H54 (cell line): ENCODE measurements around the gene TMCC3.
A peak's percentile ranks its signal among the peaks of the same experiment; 100 is the strongest.

Source experiments
- DNase-seq: peaks from one replicate; pipeline ENCODE4 v3.0.0; 2011; ENCODE audit warnings: low spot score, mixed read lengths; ENCODE audit not compliant: insufficient read length
- FAIRE-seq: peaks from 3 replicates; lab custom pipeline; 2011; peaks lifted over from hg19 to GRCh38; lab: Jason Lieb, UNC
- POLR2A ChIP-seq: IDR thresholded peaks from 2 replicates; pipeline ENCODE4 v1.6.1; 2011; ENCODE audit warnings: low read depth, mild to moderate bottlenecking, low read length

TMCC3 gene

DNA sequence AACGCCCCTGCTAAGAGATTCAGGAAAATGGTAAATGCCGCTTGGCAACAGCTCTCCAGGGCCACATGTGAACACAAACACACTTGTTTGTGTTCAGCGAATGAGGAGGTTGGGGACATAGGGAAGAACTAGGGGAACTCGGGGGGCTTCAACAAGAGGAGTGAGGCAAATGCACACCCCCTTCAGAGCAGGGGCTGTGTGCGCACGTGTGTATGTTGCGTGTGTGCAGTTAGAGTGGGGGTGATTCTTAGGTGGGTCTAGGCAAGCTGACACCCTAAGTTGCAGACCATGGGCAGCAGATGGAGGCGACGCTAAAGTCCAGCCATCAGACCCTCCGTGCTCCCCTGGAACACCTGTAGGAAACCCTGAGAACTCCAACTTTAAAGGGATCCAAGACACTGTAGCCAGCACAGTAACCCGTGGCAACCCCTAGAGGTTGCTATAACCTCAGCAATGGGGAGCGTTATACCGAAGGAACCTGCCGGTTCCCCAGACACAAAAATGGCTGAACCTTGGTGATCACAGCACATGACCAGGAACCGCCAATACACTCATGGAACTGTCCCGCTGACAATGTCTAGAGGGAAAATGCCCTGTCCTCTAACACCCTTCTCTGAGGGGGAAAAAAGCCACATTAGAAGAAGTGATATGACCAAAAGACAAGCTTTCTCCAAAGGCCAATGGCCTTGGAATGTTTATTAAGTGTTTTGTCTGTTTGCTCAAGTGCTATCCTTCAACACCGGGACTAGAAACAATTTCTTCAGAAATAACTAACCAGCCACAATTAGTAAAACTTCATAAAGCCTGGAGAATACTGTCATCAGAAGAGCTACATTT is 104.2 kb downstream of the TMCC3 start:
- peak; percentile 46 for DNase-seq
- no peak for TF ChIP-seq POLR2A
- peak; percentile 88 for FAIRE-seq

DNA sequence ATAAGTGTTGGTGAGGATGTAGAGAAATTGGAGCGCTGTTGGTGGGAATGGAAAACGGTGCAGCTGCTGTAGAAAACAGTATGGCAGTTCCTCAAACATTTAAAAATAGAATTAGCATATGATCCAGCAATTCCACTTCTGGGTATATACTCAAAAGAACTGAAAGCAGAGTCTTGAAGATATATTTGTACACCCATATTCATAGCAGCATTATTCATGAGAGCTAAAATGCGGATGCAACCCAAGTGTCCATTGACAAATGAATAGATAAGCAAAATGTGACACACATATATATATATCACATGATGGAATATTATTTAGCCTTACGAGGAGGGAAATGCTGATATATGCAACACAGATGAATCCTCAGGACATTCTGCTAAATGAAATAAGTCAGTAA is 106.0 kb downstream of the TMCC3 start:
- no peak for TF ChIP-seq POLR2A
- FAIRE-seq, result no peak
- no peak for DNase-seq

DNA sequence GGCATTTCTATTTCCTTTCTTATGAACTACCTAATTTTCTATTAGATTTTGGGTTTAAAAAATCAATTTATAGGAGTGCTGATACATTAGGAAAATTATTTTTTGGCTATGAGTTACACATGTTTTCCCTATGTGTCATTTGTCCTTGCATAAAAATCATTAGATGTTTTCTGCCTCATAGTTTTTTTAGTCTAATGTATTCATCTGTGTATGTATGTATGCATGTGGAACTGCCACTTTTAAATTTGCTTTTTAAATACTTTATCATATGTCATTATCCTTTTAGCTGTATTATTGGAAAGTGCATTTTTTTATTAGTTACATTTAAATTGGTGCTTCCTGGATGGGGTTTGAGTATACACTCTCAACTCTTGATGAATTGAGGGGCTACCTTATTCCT is 112.0 kb downstream of the TMCC3 start:
- FAIRE-seq (no peak), DNase-seq (no peak)
- no peak for TF ChIP-seq POLR2A

DNA sequence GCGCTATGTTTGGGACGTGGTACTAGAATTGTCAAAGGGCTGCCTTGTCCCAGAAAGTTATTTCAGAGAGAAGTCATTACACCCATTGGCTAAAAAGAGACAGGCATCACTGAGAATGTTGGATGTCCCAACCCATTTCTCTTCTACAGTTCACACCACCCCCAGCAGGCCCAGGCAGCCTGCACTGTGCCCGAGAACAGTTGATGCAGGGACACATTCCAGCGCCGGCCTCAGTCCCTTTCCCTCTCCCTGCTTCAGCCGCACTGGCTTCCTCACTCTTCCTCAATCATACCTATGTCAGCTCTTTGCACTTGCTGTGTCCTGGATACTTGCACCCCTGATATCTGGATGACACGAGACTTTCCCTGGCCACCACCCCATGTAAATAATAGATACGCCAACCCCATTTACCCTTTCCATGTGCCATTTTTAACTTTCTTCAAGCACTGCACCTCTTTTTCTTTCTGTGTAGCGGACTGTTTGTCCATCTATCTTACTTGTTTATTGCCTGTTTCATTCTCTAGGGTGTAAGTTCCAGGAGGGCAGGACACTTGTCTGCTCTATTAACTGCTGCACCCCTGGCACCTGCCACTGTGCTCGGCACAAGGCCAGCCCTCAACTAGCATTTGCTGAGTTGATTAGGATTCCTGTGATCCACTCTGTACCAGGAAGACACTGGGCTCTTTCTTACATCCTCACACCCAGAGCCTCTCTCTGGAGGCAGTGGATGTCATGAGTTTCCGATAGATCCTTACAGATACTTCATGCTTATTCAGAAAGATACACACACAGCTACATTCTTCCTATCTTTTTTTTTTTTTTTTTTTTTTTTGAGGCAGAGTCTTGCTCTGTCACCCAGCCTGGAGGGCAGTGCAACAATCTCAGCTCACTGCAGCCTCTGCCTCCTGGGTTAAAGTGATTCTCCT is 114.1 kb downstream of the TMCC3 start:
- no peak for TF ChIP-seq POLR2A
- no peak for FAIRE-seq
- no peak for DNase-seq

DNA sequence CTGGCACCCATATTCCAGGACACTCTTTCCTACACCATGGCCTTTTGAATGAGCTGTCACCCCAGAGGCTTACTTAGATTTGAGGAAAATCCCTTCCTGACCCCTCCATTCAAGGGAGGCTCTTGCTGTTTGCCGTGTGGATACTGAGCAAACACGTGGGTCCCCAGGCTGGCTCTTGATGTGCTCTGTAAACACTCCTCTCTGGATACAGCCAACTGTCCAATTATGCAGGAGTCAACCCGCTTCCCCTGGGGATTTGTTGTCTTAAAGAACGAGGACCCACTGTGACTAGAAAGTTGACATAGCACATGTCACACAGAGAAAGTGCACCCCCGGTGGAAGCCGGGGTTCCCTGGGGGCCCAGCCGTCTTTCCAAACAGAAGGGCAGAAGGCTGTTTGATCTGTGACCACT is 114.8 kb downstream of the TMCC3 start:
- no peak for FAIRE-seq
- DNase-seq, result no peak
- no peak for TF ChIP-seq POLR2A

DNA sequence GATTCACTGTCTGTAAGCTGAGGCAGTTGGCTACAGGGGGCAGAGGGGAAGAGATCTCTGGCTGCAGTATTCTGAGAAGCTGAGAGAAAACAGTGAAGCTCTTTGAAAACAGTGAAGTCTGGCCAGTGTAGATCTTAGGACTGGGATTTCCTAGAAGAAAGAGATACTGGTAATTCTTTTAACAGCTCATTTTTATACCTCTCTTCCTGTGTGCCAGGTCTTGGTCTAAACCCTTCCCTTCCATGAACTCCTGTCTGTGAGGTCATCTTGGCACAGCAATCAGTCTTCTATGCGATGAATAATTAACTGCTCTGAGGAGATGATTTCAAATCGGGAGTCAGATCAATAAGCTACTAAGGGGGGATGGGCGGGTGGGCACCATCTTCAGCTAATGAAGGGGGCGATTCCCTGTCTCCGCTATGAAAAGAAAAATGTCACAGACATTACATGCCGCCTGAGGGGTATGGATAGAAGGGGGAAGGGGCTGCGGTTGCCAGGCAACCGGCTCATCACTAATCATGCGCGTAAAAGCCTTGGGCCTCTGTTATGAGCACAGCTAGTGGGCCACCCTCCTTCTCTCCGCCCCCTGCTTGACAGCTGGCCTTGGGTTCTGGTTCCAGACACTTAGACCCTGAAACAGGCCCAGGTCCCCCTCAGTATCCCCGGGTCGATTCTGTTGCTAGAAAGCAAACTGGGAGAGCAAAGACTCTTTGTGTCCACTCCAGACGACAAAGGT is 115.4 kb downstream of the TMCC3 start:
- TF ChIP-seq POLR2A, result no peak
- DNase-seq (no peak), FAIRE-seq (no peak)

DNA sequence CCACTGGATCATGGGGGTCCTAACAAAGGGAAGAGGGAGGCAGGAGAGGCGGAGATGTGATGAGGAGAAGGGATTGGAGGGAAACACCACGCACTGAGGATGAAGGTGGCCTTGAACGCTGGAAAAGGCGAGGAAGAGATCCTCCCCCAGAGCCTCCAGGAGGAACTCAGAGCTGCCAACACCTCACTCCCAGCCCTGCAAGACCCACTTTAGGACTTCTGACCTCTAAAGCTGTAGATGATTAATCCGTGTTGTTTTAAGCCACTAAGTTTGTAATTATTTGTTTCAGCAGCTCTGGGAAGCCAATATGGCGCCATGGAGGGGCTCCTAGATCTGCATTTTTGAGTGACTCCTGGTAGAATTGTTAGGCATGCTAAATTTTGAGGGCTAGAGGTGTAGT is 116.1 kb downstream of the TMCC3 start:
- no peak for FAIRE-seq
- no peak for TF ChIP-seq POLR2A

DNA sequence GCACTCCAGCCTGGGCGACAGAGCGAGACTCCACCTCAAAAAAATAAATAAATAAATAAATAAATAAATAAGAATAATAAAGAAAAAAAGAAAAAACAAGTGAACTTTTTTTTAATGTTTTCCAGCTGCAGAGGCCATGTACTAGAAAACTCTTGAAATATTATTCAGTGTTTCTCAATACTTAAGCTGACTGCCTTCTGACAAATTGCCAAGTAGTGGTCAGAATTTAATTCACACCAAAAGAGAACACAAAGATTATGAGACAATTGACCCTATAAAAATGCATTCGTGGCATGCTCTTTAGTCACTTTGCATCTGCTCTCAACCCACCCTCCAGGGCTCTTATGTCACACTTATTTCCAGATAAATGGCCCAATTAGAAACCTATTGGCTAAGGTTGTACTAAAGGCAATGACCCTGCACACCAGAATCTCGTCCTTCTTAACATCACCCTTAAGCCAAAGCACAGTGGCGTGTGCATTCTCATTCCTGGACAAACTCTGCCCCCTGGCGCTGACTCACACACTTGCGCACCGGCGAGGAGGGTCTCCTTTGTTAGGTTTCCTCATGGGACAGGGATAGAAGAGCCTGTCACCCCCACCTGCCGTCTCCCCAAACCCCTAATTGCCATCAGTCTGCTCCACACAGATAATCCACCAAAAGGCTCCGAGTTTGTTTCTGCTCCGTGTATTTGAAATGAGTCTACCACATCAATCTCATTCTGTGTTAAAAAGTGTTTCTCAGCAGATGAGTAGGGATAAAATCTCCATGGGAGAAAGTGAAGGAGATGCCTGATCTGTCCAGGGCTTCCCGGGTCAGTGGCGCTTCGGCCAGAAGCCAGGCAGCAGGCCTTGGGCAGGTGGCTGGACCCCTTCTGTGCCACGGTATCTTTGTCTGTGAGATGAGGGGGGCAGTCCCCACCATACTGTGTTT is 117.6 kb downstream of the TMCC3 start:
- FAIRE-seq (peak; percentile 88), DNase-seq (peak; percentile 44)
- TF ChIP-seq POLR2A, result no peak

More for the DNA sequence above, 116.1 kb downstream of the TMCC3 start:
- DNase-seq, result no peak

DNA sequence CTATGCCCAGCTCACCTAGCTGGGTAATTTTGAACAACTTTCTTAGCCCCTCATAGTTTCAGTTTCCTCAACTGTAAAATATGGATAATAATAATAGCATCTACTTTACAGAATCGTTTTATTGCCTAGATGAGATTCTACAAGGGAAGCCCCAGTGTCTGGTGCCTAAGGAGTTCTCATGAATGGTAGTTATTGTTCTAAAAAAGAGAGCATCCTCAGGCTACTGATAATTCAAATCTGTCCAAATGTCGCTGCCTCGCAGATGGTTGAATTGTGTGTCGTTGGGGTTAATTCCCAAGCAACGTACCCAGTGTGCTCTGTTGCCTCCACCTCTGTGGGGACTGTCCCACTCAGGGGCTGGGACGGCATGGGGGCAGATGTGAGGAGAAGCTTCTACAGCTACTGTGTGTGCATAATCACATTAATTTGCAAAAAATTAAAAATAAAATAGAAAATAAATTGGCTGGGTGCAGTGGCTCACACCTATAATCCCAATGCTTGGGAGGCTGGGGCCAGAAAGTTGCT is 119.1 kb downstream of the TMCC3 start:
- no peak for FAIRE-seq
- no peak for TF ChIP-seq POLR2A
- no peak for DNase-seq

DNA sequence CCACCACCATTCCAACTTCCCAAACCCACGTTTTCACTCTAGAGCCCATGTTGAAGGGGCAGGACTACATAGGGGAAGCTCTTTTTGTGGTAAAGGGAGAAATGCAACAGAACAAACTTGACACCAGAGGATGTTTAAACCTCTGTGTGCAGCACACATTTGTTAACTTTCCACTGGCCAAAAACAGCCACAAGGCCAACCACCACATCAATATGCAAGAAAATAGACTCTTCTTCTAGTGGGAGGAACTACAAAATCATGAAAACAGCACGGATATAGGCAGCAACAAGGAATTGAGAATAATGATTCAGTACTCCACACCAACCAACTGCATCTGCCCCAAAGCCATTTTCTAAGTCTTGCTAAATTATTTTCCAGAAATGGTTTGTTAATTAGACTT is 124.4 kb downstream of the TMCC3 start:
- no peak for TF ChIP-seq POLR2A
- no peak for FAIRE-seq
- no peak for DNase-seq
